ENCODE results near the gene ABI2. TPM values are rescaled to one million over a fixed set of nuclear protein-coding genes. Genes with fewer than 3 reads are reported as not detected.

ABI2 gene
- total RNA-seq, 1 donor from 2014 or later = 101 TPM

DNA sequence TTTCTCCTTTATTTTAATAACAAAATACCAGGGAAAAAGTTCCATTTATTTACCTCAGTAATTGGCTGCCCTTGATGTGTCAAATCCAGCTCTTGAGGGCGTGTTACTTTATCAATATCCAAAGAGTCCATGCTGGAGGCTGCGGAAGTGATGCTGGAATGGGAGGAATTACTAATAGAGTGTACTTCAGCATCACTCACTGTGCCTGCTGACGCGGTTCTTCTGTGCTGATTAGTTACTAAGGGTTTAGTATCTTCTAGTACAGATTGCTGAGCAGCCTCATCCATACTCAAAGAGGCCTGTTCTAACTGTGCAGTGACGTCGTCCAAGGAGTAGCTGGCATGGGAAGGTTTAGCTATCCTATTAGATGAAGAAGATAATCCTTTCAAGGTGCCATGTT is 161.3 kb downstream of the ABI2 start:
- H3K27ac Mint-ChIP-seq (ENCODE audit: unreplicated experiment) = no peak overlapping the region
- DNase-seq (ENCODE audit: low spot score) = no peak
- H3K4me3 Mint-ChIP-seq (ENCODE audit: unreplicated experiment) = no peak overlapping the region
- H3K27me3 Mint-ChIP-seq (ENCODE audit: unreplicated experiment) = no peaks in the 10 kb centered on the region
- TF ChIP-seq CTCF (IDR thresholded peaks at IDR 0.05; ENCODE audit: unreplicated experiment) = no peak
- H3K9me3 Mint-ChIP-seq (ENCODE audit: unreplicated experiment) = no peaks in the 10 kb centered on the region
- no peaks in the 10 kb centered on the region for H3K4me1 Mint-ChIP-seq (ENCODE audit: unreplicated experiment)
- peaks cover 9% of the 10 kb centered on the region for H3K36me3 Mint-ChIP-seq (ENCODE audit: low read depth, unreplicated experiment)

- TF ChIP-seq CTCF (IDR thresholded peaks at IDR 0.05; ENCODE audit: unreplicated experiment) = no peak
Observed at GRCh38 chr2:203490391-203490790, 162.2 kb downstream of the ABI2 start.

GRCh38 chr2:203492965-203493364 is 164.8 kb downstream of the ABI2 start:
- no peak for DNase-seq (ENCODE audit: low spot score)
- no peaks in the 10 kb centered on the region for H3K9me3 Mint-ChIP-seq (ENCODE audit: unreplicated experiment)
- peaks cover 2% of the 10 kb centered on the region for H3K36me3 Mint-ChIP-seq (ENCODE audit: low read depth, unreplicated experiment)
- H3K27ac Mint-ChIP-seq (ENCODE audit: unreplicated experiment) = no peak overlapping the region
- TF ChIP-seq CTCF (IDR thresholded peaks at IDR 0.05; ENCODE audit: unreplicated experiment) = no peak
- H3K4me3 Mint-ChIP-seq (ENCODE audit: unreplicated experiment) = no peak overlapping the region
- H3K4me1 Mint-ChIP-seq (ENCODE audit: unreplicated experiment) = no peaks in the 10 kb centered on the region
- H3K27me3 Mint-ChIP-seq (ENCODE audit: unreplicated experiment) = peaks cover 1% of the 10 kb centered on the region

More at GRCh38 chr2:203490391-203490790, 162.2 kb downstream of the ABI2 start:
- Mint-ChIP-seq H3K9me3 (ENCODE audit: unreplicated experiment) (no peaks in the 10 kb centered on the region), H3K4me3 (ENCODE audit: unreplicated experiment) (no peak overlapping the region), H3K4me1 (ENCODE audit: unreplicated experiment) (no peaks in the 10 kb centered on the region), H3K27ac (ENCODE audit: unreplicated experiment) (no peak overlapping the region), H3K36me3 (ENCODE audit: low read depth, unreplicated experiment) (peaks cover 9% of the 10 kb centered on the region), H3K27me3 (ENCODE audit: unreplicated experiment) (no peaks in the 10 kb centered on the region)
- DNase-seq (ENCODE audit: low spot score) = no peak

Other genes starting within 250 kb of the ABI2 start
- gene CYP20A1, start 89.4 kb upstream of the ABI2 start, total RNA-seq (ENCODE audit: unreplicated experiment) = 15.2 TPM
- gene RAPH1, start 206.9 kb downstream of the ABI2 start, total RNA-seq (ENCODE audit: unreplicated experiment) = 74.1 TPM